ENCODE data around the gene ESR2. TPM values are rescaled to one million over a fixed set of nuclear protein-coding genes. Genes with fewer than 3 reads are reported as not detected.
"Not testable (repeated sequence)": the region's sequence is repeated elsewhere in the genome, so short reads cannot be mapped to it uniquely, and the experiment has no call there.

The ESR2 gene
- total RNA-seq, 5 donors from 2014 or later (not counting 1 experiment from before 2014, with no cell fraction given), result 0.20 to 0.70 (median 0.43) TPM; not detected in 1

DNA sequence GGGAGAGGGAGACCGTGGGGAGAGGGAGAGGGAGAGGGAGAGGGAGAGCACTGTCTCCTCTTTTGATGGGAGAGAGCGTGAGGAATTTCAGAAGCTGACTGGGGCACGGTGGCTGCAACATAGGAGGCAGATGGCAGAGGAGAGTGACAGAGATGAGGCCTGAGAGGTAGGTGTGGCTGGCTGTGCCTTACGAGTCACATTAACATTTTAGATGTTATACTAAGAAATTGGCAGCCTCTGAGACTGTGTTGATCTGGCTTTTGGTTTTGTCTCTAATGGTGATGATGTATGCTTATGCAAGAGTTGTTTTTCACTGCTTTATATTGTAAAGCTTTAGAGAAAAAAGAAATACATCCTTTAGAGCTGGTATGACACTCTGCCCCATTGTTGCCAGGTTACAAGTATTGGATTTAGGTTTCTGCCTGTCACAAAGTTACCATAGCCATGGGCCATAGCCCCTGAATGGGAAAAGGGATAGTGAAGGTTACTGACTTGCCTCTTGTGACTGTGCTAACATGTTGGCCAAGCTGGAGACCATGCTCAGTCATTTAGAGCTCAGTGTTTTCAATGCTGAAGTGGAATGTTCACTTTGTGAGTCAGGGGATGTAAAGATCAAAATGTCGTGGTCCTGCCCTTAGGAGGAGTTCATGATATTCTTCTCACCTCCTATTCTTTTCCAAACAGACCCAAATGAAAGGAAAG, 255.2 kb downstream of the ESR2 start:
- H3K4me3 Mint-ChIP-seq, result no peak overlapping the region
- H3K4me3 ChIP-seq (ENCODE audit: control insufficient read depth in 1 of 2, extremely low read depth in 1 of 2, low read length in 1 of 2), result no peak overlapping the region
- no peaks in the 10 kb centered on the region for H3K4me1 ChIP-seq (ENCODE audit: control insufficient read depth in 1 of 2, extremely low read depth in 1 of 2, insufficient read depth in 2 of 2, low read length in 2 of 2)
- H3K27me3 ChIP-seq (replicated peaks in 1 of 2; ENCODE audit: control insufficient read depth in 2 of 2, extremely low read depth in 1 of 2, insufficient read depth in 2 of 2, low read length in 1 of 2), result no peaks in the 10 kb centered on the region
- H3K9me3 Mint-ChIP-seq, result peaks cover 0 to 11% (median 10%) of the 10 kb centered on the region in 3 donors
- H3K36me3 ChIP-seq (ENCODE audit: control insufficient read depth in 2 of 2, extremely low read depth in 1 of 2, insufficient read depth in 1 of 2, low read length in 1 of 2), result peaks cover 3 to 11% of the 10 kb centered on the region in 2 donors
- H3K9me3 ChIP-seq, result no peaks in the 10 kb centered on the region
- H3K27ac ChIP-seq (ENCODE audit: low read length), result no peak overlapping the region
- ChIA-PET POLR2A (no interaction called here), CTCF (no interaction called here)
- H3K4me1 Mint-ChIP-seq, result peaks cover 0 to 14% (median 0%) of the 10 kb centered on the region in 3 donors
- peaks cover 69% of the 10 kb centered on the region for H3K36me3 Mint-ChIP-seq
- no peaks in the 10 kb centered on the region for H3K27me3 Mint-ChIP-seq
- ATAC-seq (replicated peaks in 1 of 4), result no peak
- 96% methylated on average over 4 of the region's 5 CpGs for WGBS (ENCODE audit: insufficient coverage)
- no peak for DNase-seq
- no peak overlapping the region for H3K27ac Mint-ChIP-seq

DNA sequence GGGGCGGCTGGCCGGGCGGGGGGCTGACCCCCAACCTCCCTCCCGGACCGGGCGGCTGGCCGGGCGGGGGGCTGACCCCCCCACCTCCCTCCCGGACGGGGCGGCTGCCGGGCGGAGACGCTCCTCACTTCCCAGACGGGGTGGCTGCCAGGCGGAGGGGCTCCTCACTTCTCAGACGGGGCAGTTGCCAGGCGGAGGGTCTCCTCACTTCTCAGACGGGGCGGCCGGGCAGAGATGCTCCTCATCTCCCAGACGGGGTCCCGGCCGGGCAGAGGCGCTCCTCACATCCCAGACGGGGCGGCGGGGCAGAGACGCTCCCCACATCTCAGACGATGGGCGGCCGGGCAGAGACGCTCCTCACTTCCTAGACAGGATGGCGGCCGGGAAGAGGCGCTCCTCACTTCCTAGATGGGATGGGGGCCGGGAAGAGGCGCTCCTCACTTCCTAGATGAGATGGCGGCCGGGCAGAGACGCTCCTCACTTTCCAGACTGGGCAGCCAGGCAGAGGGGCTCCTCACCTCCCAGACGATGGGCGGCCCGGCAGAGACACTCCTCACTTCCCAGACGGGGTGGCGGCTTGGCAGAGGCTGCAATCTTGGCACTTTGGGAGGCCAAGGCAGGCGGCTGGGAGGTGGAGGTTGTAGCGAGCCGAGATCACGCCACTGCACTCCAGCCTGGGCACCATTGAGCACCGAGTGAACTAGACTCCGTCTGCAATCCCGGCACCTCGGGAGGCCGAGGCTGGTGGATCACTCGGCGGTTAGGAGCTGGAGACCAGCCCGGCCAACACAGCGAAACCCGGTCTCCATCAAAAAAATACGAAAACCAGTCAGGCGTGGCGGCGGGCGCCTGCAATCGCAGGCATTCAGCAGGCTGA, 256.1 kb downstream of the ESR2 start:
- ATAC-seq (replicated peaks in 1 of 4); H3K27me3 ChIP-seq (replicated peaks in 1 of 2; ENCODE audit: control insufficient read depth in 2 of 2, extremely low read depth in 1 of 2, insufficient read depth in 2 of 2, low read length in 1 of 2); DNase-seq; H3K4me1 ChIP-seq (ENCODE audit: control insufficient read depth in 1 of 2, extremely low read depth in 1 of 2, insufficient read depth in 2 of 2, low read length in 2 of 2); H3K9me3 ChIP-seq; H3K27ac Mint-ChIP-seq; H3K4me3 ChIP-seq (ENCODE audit: control insufficient read depth in 1 of 2, extremely low read depth in 1 of 2, low read length in 1 of 2); CTCF ChIA-PET; H3K4me3 Mint-ChIP-seq; POLR2A ChIA-PET; H3K27ac ChIP-seq (ENCODE audit: low read length); H3K27me3 Mint-ChIP-seq: not testable (repeated sequence)
- H3K36me3 ChIP-seq (ENCODE audit: control insufficient read depth in 2 of 2, extremely low read depth in 1 of 2, insufficient read depth in 1 of 2, low read length in 1 of 2), result peaks cover 3 to 11% of the 10 kb centered on the region in 2 donors
- 98% methylated on average over 21 of the region's 66 CpGs for WGBS (ENCODE audit: insufficient coverage)
- Mint-ChIP-seq H3K4me1 (peaks cover 0 to 14% (median 0%) of the 10 kb centered on the region in 3 donors), H3K9me3 (peaks cover 0 to 11% (median 9%) of the 10 kb centered on the region in 3 donors), H3K36me3 (peaks cover 65% of the 10 kb centered on the region)

DNA sequence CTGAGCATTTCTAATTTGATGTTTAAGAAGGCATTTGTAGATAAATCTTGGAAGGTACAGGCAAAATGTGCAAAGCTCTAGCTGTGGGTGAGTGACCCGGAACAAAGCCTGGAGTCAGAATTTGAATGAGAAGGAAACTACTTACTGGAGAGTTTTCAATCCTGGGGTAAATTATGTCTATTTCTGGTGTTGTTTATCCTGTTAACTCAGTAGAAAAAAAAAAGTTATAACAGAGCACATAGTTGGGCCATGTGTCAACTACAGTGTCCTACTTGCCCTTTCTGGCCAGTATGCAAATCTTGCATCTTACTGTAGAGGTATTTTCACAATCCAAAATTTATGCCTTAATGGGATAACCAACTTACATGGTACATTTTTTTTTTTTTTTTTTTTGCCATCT, 259.0 kb downstream of the ESR2 start:
- no CpG with 5 or more reads among the region's 1 CpG for WGBS (ENCODE audit: insufficient coverage)
- DNase-seq, result no peak
- H3K27me3 Mint-ChIP-seq, result no peaks in the 10 kb centered on the region
- ATAC-seq (replicated peaks in 1 of 4), result no peak
- Histone ChIP-seq H3K4me1 (ENCODE audit: control insufficient read depth in 1 of 2, extremely low read depth in 1 of 2, insufficient read depth in 2 of 2, low read length in 2 of 2) (no peaks in the 10 kb centered on the region), H3K4me3 (ENCODE audit: control insufficient read depth in 1 of 2, extremely low read depth in 1 of 2, low read length in 1 of 2) (no peak overlapping the region), H3K27ac (ENCODE audit: low read length) (no peak overlapping the region), H3K9me3 (no peaks in the 10 kb centered on the region), H3K27me3 (replicated peaks in 1 of 2; ENCODE audit: control insufficient read depth in 2 of 2, extremely low read depth in 1 of 2, insufficient read depth in 2 of 2, low read length in 1 of 2) (no peaks in the 10 kb centered on the region), H3K36me3 (ENCODE audit: control insufficient read depth in 2 of 2, extremely low read depth in 1 of 2, insufficient read depth in 1 of 2, low read length in 1 of 2) (peaks cover 3 to 32% of the 10 kb centered on the region in 2 donors)
- CTCF ChIA-PET, result no interaction called here
- POLR2A ChIA-PET, result interaction anchor here in 1 of 2 donors (0.6 to 0.7 kb wide), 2 partner anchors 102 to 200 kb away, joined by 3 to 6 read pairs; no protein-coding TSS in a partner anchor
- H3K9me3 Mint-ChIP-seq, result no peaks in the 10 kb centered on the region
- peaks cover 0 to 14% (median 0%) of the 10 kb centered on the region in 3 donors for H3K4me1 Mint-ChIP-seq
- H3K36me3 Mint-ChIP-seq, result peaks cover 59% of the 10 kb centered on the region
- no peak overlapping the region for H3K4me3 Mint-ChIP-seq
- H3K27ac Mint-ChIP-seq, result no peak overlapping the region

Other genes with a start within 250 kb of the ESR2 start
- 10 to 100 TPM; 27.6 to 48.9 (median 43.4) TPM for gene MTHFD1, start 94.0 kb upstream of the ESR2 start, total RNA-seq
- 1 to 10 TPM in 1 of 5 donors, under 1 TPM in 4; 0.26 to 2.0 (median 0.55) TPM for gene AKAP5, start 171.1 kb upstream of the ESR2 start, total RNA-seq
- 10 to 100 TPM; 48.0 to 71.9 (median 51.2) TPM for gene ZBTB25, start 209.5 kb upstream of the ESR2 start, total RNA-seq
- gene ZBTB1, start 210.4 kb upstream of the ESR2 start, total RNA-seq, result 100 to 1,000 TPM in 2 of 5 donors, 10 to 100 TPM in 3; 69.2 to 130 (median 72.4) TPM
- 1 to 10 TPM; 1.2 to 2.7 (median 2.1) TPM for gene HSPA2, start 246.4 kb upstream of the ESR2 start, total RNA-seq

All from T-cell (primary cell).